Skeletal muscle satellite cell (primary cell): ENCODE data around the gene ITGB6.

Source experiments
- H3K27me3 ChIP-seq: 2 replicates; pipeline ENCODE4 v1.7.0; 2013; ENCODE audit warnings: low read length; ENCODE audit not compliant: control insufficient read depth, insufficient read depth
- H3K36me3 ChIP-seq: 2 replicates; pipeline ENCODE4 v1.7.0; 2013; ENCODE audit warnings: mild to moderate bottlenecking, control low read depth, low read length; ENCODE audit not compliant: insufficient read depth
- H3K4me1 ChIP-seq: 2 replicates; pipeline ENCODE4 v1.7.0; 2013; ENCODE audit warnings: low read length; ENCODE audit not compliant: control insufficient read depth, insufficient read depth
- H3K4me2 ChIP-seq: 2 replicates; pipeline ENCODE4 v1.7.0; 2013; ENCODE audit warnings: mild to moderate bottlenecking, low read length
- H3K4me3 ChIP-seq: 2 replicates; pipeline ENCODE4 v1.7.0; 2013; ENCODE audit warnings: low read length
- H3K9ac ChIP-seq: 2 replicates; pipeline ENCODE4 v1.7.0; 2013; ENCODE audit warnings: mild to moderate bottlenecking, low read depth, low read length, moderate library complexity
- H3K9me3 ChIP-seq: replicated peaks from 2 replicates; pipeline ENCODE4 v1.7.0; 2013; ENCODE audit warnings: mild to moderate bottlenecking, control low read depth, low read length

The ITGB6 gene

DNA sequence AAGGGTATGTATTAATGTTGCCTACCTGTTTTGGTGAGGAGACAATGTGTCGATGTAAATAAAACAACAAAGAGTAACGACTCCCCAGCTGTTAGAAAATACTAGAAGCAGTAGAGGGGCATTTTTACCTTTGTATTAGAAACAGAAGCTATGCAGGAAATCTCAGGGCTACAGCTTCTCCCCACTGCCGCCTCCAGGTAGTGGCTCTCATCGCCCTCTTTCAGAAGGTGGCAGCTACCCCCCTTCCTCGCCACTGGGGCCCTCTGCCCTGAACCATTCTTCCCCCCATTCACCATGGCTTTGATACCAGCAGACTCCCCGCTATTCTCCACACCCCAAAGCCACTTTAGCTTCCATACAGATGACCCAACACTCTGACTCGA is 144.4 kb downstream of the ITGB6 start:
- H3K36me3 ChIP-seq = no peaks in the 10 kb centered on the region
- H3K4me3 ChIP-seq = no peak overlapping the region
- H3K27me3 ChIP-seq = peaks cover 6% of the 10 kb centered on the region
- no peaks in the 10 kb centered on the region for H3K9me3 ChIP-seq
- no peak overlapping the region for H3K4me2 ChIP-seq
- H3K9ac ChIP-seq = no peak overlapping the region
- peaks cover 6% of the 10 kb centered on the region for H3K4me1 ChIP-seq

DNA sequence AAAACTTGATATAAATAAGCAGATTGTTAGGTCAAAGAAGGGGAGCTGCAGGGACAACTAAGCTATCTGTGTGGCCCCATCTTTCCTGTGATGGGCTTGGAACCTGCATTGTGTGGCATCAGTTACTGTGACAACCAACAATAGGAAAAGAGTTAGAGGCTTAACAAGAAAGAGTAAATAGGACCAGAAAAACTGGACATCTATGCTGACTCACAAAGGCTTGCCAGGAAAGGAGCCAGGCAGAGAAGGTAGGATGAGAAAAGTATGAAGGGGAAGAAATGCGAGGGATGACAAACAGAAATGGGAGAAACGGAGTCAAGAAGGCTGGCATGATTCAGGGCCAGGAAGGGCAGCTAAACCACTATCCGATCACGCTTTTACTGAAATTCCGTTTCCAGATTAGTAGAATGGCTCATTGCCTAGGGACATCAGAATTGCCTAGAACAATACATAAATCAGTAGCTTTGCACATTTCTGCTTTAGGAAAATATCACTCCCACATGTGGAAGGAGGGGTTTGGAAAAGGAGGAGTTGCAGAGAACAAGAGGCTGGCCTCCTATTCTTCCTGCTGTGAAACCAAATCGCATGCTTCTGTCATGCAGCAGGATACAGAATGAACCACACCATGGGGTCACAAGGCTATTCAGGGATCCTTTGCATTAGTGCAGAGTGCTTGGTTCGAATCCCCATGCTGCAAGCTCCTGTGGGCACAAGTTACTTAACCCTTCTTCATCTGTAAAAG is 144.9 kb downstream of the ITGB6 start:
- Histone ChIP-seq H3K9ac (no peak overlapping the region), H3K36me3 (no peaks in the 10 kb centered on the region), H3K27me3 (peaks cover 6% of the 10 kb centered on the region), H3K4me3 (no peak overlapping the region), H3K9me3 (no peaks in the 10 kb centered on the region), H3K4me1 (peaks cover 6% of the 10 kb centered on the region), H3K4me2 (no peak overlapping the region)

DNA sequence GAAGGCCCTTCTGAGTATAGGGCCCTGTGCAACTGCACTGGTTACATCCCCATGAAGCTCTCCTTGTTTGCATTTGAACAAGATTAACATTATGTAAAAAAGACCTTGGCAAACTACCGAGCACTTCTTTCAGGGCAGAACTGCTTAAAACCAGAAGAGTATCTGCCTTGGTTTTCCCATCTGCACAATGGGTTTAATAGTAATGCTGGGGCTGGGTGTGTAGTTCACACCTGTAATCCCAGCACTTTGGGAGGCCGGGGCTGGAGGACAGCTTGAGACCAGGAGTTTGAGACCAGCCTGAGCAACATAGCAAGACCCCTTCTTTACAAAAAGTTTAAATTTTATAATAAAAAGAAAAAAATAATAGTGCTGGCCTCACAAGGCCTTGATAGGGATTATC is 146.1 kb downstream of the ITGB6 start:
- Histone ChIP-seq H3K9ac (no peak overlapping the region), H3K4me1 (peaks cover 6% of the 10 kb centered on the region), H3K4me3 (no peak overlapping the region), H3K9me3 (no peaks in the 10 kb centered on the region), H3K4me2 (no peak overlapping the region), H3K27me3 (peaks cover 6% of the 10 kb centered on the region), H3K36me3 (no peaks in the 10 kb centered on the region)

GRCh38 chr2:160052531-160052930 is 147.5 kb downstream of the ITGB6 start:
- H3K4me3 ChIP-seq = no peak overlapping the region
- no peak overlapping the region for H3K4me2 ChIP-seq
- no peaks in the 10 kb centered on the region for H3K9me3 ChIP-seq
- no peaks in the 10 kb centered on the region for H3K36me3 ChIP-seq
- H3K27me3 ChIP-seq = peaks cover 6% of the 10 kb centered on the region
- H3K4me1 ChIP-seq = peaks cover 6% of the 10 kb centered on the region
- no peak overlapping the region for H3K9ac ChIP-seq

DNA sequence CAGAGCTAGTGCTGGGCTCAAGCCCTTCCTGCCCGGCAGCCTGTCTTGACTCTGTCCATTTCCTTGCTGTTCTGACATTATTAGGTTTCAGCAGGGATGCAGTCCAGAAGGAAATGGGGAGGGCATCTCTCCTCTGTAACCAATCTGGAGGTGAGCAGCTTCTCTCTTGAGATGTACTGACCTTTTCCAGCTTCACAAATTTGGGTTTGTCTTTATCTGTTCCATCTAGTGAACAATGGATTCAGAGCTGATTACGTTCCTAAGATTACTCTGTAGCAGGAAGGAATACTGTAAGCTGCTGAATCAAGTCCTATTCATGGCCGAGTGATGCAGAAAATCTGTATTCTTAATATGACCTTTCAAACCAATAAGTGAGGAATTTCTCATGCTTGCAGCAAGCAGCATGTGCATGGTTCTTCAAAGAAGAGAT is 148.7 kb downstream of the ITGB6 start:
- Histone ChIP-seq H3K4me3 (no peak overlapping the region), H3K9me3 (no peaks in the 10 kb centered on the region), H3K4me2 (no peak overlapping the region), H3K36me3 (no peaks in the 10 kb centered on the region), H3K9ac (no peak overlapping the region), H3K27me3 (peaks cover 6% of the 10 kb centered on the region), H3K4me1 (peaks cover 6% of the 10 kb centered on the region)

GRCh38 chr2:160050147-160050546 is 149.9 kb downstream of the ITGB6 start:
- Histone ChIP-seq H3K4me2 (no peak overlapping the region), H3K27me3 (peaks cover 6% of the 10 kb centered on the region), H3K36me3 (no peaks in the 10 kb centered on the region), H3K9ac (no peak overlapping the region), H3K9me3 (no peaks in the 10 kb centered on the region), H3K4me3 (no peak overlapping the region), H3K4me1 (peaks cover 2% of the 10 kb centered on the region)
